Measurements from ENCODE around the gene RAPGEF4.

RAPGEF4 gene

GRCh38 chr2:172944794-172945509 is 209.3 kb downstream of the RAPGEF4 start:
- no peak for DNase-seq

GRCh38 chr2:172945510-172945850 is 209.8 kb downstream of the RAPGEF4 start:
- no peak for DNase-seq

DNA sequence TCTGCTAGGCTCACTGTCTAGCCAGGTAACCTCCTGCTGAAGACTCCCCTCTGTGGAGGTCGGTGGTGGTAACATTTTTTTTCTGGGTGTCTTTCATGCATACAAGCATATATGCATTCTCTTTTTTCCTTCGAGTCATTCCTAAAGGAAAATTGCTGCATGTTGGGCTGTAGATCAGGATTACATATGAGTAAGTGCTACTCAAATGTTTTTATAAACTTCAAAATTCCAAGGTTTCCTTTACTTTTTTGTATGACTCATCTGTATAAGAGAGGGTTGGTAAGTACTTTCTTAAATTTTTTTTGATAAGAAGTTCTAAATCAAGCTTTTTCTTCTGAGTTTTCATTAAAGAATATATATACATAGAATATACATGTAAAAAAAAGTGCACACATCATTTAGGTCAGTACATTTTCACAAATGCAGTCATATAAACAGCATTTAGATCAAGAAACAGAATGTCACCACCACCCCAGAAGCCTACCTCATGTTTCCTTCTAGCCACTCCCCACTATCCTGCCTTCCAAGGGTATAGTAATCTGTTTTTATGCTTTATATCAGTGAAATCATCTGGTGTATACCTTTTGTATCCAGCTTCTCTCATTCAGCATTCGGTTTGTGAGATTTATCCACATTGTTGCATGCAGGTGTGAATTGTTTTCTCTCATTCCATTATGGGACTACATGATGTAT is 212.0 kb downstream of the RAPGEF4 start:
- no peak for DNase-seq

- no peak for DNase-seq
Measured at GRCh38 chr2:172949522-172949921, 213.9 kb downstream of the RAPGEF4 start.

DNA sequence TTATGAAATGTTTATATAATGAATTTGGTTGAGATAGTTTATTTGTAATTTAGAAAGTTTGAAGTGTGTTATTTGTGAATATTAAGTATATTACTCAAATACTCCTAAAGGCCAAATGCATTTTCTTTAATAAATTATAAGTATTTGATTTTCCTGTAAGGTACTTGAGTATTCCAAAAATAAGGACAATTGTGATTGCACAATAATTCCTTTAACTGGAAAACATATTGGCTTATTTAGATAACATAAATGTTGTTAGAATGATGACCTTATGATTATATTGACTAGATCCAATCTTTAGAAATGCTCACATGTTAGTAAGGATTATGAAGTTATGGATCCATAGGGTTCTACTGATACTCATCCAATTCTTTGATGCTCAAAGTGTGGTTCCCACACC is 214.9 kb downstream of the RAPGEF4 start:
- DNase-seq: no peak

- no peak for DNase-seq
Measured at GRCh38 chr2:172951554-172951953, 215.9 kb downstream of the RAPGEF4 start.

- DNase-seq: no peak
Measured at GRCh38 chr2:172953411-172953810, 217.8 kb downstream of the RAPGEF4 start.

DNA sequence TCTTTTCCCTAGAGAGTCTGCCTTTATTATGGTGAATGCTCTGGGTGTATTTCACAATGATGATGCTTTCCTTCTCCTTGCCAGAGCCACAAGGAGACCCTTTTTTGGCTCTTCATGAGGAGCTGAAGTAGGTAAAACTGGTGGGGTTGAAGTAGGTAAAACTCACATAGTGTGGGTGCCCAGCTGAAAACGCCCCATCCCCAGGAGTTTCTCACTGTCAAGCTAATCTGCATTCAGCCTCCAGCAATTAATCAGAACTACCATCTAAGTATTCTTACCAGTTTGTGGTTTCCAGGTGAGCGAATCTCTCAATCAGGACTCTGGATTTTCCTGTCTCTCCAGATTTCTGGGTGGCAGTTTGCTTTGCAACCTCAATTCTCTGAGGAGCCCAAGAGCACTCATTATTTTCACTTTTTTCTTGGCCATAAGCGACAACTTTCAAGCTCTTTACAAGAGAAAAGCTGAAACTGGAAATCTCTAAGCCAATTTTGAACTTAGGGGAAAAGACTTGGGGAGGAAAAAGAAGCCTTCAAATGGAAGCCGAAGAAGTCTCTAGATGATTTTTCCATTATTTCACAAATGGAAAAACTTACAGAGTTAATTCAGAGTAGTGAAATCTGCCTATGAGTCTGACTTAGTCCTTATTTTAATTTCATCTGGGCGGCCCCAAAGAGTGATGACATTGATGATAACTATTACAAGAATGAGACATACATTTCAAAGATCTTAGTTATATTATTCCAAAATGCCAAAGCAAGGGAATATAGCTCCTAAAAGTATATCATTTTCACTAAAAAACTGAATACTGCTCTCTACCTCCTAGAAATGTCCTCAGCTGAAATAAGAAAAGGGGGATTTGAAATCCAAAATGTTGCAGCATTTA is 218.6 kb downstream of the RAPGEF4 start:
- no peak for DNase-seq

GRCh38 chr2:172955587-172955986 is 219.9 kb downstream of the RAPGEF4 start:
- no peak for DNase-seq

DNA sequence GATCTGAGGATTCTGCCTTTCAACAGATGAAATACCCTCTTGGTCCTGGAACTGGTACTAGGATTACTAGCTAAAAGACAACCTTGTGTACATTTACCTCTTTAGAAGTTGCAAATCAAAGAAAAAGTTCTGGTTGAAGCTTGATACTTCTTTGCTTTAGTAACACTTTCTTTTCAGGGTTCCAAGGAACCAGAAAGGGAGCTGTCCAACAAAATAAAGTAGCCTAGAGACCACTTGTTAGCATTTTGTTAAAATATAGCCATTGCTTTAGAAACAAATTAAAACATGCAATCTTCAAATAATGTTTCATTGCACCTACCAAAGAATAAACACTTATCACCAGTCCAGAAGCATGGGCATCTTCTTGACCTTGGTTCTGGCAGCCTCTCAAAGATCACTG is 222.1 kb downstream of the RAPGEF4 start:
- no peak for DNase-seq

DNA sequence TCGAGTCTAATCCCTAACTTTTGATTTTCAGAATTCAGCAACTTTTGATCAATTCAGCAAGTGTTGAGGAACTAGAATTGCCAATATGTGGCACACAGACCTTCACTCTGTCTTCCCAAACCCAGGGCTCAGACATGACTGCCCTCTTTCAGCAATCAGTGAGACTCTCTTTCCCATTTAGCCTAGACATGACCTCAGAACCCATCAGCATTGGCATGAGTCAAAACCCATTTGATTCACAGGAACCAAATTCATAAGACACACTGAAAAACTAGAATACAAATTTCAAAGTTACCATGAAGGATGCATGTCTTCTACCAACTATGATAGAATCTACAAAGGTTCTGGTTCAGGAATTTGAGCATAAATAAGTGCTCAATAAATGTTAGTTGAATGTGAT is 226.4 kb downstream of the RAPGEF4 start:
- DNase-seq: no peak

DNA sequence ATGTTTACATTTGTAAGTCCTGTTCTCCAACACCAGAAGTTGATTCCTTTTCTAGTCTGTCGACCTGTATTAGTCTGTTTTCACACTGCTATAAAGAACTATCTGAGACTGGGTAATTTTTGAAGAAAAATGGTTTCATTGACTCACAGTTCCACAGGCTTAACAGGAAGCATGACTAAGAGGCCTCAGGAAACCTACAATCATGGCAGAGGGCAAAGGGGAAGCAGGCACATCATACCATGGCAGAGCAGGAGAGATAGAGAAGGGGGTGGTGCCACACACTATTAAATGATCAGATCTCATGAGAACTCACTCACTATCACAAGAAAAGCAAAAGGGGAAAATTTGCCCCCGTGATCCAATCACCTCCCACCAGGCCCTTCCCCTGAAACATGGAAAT is 227.2 kb downstream of the RAPGEF4 start:
- DNase-seq: no peak

GRCh38 chr2:172964511-172965139 is 229.0 kb downstream of the RAPGEF4 start:
- DNase-seq: no peak

- DNase-seq: no peak
Measured at GRCh38 chr2:172965433-172966212, 230.0 kb downstream of the RAPGEF4 start.

GRCh38 chr2:172967036-172967982 is 231.7 kb downstream of the RAPGEF4 start:
- DNase-seq: no peak

- no peak for DNase-seq
Measured at GRCh38 chr2:172968061-172968469, 232.4 kb downstream of the RAPGEF4 start.

GRCh38 chr2:172969166-172969565 is 233.5 kb downstream of the RAPGEF4 start:
- no peak for DNase-seq

GRCh38 chr2:172969609-172970008 is 234.0 kb downstream of the RAPGEF4 start:
- DNase-seq: no peak

- peak in 2 of 4 experiments; percentile 4 to 15 for DNase-seq
Measured at GRCh38 chr2:172970660-172971059, 235.0 kb downstream of the RAPGEF4 start.

DNA sequence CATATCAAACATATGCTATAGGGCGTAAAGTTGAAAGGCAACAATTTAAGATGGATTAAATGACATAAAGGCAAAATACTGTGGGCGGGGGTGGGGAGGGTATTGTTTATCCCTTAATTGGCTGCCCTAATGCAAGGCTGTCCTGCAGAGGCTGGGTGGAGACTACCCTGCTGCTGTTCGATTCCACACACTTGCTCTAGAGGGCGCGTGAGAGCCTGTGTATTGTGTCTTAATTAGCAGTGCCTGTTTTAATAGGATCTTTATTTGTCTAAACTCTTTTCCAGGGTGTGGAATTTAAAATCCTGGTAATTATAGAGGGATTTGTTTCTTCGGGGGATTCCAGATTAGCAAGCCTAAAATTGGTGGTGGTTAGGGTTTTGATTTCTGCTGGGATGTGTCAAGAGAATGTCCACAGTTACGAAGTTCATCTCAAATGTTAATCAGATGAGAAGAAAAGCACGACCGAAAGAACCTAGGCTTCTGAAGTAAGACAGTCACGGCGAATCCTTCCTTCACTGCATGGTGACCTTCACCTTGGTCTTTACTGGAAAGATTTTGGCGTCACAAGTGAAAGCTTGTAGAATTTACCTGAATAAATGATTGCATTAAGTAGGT is 236.5 kb downstream of the RAPGEF4 start:
- peak in 1 of 4 experiments; percentile 12 for DNase-seq

DNA sequence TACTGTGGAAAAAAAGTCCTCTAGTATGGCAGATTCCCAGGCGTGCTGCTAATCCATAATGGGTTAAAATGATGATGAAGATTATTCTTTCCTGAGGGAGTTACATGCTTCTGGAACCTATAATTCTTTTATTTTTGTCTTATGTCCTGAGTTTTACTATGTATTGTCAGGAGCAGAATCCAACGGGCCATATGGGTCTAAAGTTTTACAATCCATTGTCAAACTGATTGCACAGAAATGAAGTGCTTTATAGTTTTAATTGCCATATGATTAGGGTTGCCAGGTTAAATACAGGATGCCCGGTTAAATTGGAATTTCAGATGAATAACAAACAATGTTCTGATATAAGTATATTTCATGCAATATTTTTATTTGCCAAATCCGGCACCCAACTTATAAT is 239.1 kb downstream of the RAPGEF4 start:
- DNase-seq: no peak
